Stimulated activated CD8-positive, alpha-beta memory T cell treated with anti-CD3 and anti-CD28 coated beads, Interleukin-4, amount 100 ng/mL, for 1 hour (primary cell): Measurements from ENCODE around the gene SRP19.
"Not testable (repeated sequence)": the region's sequence is repeated elsewhere in the genome, so short reads cannot be mapped to it uniquely, and the experiment has no call there.

Source experiments
- DNase-seq, 2 donors: peaks; one replicate each; pipeline ENCODE4 v3.0.0-alpha.2; 2020; ENCODE audit warnings: low read depth in 2 of 2, low spot score in 1 of 2

The SRP19 gene

DNA sequence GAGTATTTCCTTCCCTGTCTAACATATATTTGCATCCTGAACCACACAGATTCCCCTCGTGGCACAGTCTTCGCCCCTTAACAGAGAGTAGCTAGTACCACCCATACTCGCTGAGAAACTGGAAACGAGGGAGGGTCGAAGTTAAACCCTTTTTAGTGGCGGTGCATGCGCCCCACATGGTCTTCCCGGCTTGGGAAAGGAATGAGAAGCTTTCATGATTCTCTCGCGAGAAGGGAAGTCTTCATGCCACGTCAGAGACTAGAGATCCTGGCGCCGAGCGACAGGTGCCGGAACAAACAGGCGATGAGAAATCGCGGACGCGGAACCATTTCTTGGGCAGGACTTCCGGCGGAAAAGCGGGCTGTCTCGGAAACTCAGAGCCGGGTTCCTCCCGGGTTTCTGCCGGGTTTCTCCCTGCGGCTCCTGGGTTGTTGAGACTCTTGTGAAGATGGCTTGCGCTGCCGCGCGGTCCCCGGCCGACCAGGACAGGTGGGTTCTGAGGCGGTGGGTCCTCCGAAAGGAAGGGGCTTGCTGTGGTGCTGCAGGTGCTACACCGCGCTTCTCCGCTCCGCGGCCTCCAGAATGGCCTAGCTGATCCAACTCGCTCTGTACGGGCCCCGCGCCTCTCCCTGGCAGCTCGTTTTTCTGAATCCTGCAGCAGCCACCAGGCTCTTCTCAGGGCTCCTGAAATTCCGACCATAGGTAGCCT is at the start of gene SRP19:
TSS of gene SRP19 (plus strand) at position 359 of the 709 bp plus-strand sequence. CDS start at position 449, 90 bp downstream.
- peak; percentile 74 to 80 for DNase-seq

- DNase-seq: no peak
These were observed 48.5 kb upstream of the SRP19 start for GRCh38 chr5:112812549-112812948.

DNA sequence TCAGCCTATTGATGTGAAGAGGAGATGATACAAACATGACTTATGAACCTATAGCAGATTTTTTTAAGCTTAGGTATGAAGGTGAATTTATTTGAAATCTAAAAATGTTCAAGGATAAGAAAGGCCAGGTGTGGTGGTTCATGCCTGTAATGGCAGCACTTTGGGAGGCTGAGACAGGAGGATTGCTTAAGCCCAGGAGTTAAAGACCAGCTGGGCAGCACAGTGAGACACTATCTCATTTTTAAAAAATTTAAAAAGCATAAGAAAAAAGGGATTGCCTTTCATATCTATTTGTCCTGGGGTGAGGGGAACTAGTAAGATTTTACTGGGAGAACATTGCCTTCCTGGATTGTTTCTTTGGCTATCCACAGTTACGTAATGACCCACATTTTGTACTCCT is 40.8 kb upstream of the SRP19 start:
- no peak for DNase-seq

GRCh38 chr5:112822456-112822855 is 38.6 kb upstream of the SRP19 start:
- DNase-seq: no peak

- no peak for DNase-seq
These were observed 37.9 kb upstream of the SRP19 start for GRCh38 chr5:112823181-112823580.

DNA sequence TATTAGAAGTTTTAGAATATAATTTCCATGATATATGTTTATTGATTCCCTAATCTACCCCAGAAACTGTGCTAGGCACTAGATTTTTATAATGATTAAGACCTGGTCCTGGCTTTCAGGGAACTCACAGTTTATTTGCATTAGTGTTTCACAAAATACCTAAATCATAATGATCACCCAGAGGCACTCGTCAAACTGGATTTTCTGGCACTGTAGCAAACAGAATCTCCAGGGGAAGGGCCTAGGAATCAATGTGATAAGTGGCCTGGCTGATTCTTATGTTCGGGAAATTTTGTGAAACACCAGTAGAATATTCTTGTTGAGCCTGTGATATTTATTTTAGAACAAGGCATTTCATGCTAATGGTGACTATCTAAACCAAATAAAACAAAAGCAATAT is 37.4 kb upstream of the SRP19 start:
- no peak for DNase-seq

GRCh38 chr5:112824197-112824596 is 36.9 kb upstream of the SRP19 start:
- DNase-seq: no peak

DNA sequence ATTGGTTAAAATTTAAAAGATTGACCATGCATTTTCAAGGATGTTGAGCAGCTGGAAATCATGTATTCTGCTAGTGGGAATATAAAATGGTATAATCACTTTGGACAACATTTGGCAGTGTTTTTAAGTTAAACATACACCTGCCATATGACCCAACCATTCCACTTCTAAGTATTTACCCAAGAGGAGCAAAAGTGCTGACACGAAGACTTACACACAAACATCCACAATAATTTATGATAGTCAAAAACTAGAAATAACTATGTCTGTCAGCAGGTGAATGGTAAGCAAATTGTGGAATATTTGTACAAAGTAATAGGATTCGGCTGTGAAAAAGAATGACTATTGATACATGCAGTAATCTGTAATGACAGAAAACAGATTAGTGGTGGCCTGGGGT is 30.7 kb upstream of the SRP19 start:
- no peak for DNase-seq

- DNase-seq: no peak
These were observed 27.1 kb upstream of the SRP19 start for GRCh38 chr5:112833971-112834370.

- DNase-seq: no peak
These were observed 16.6 kb upstream of the SRP19 start for GRCh38 chr5:112844489-112844888.

DNA sequence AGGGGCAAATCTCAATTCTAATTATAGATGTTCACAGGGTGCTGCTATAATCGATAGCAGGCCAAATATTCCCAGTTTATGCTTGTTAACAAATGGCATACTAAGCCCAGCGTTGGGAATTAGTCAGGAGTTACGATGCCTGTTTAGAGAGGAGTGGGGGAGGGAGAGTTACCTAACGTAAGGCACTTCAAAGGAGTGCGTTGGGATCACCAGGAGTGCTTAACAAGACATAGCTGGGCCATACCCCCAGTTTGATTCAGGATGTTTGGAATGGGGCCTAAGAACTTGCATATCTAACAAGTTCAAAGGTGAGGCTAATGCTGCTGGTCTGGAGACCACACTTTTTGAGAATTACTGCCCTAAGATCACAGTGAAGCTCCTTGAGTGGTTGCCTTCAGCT is 14.5 kb upstream of the SRP19 start:
- DNase-seq: no peak

DNA sequence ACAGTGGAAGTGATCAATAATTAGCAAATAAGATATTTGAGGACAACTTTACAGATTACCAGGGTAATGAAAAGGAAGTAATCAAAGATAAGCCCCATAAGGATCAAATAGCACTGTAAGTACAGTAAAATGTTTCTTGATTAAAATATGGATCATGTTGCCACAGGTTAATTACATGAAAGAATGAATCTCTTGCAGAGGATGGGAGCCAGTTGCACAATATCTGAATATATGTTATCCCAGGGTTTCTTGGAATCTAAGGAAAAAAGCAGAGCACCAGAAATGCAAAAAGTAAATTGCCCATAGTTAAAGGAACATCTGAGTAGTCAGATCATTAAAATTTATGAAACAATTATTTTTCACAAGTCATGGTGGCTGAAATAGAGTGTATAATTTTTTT is 13.8 kb upstream of the SRP19 start:
- no peak for DNase-seq

DNA sequence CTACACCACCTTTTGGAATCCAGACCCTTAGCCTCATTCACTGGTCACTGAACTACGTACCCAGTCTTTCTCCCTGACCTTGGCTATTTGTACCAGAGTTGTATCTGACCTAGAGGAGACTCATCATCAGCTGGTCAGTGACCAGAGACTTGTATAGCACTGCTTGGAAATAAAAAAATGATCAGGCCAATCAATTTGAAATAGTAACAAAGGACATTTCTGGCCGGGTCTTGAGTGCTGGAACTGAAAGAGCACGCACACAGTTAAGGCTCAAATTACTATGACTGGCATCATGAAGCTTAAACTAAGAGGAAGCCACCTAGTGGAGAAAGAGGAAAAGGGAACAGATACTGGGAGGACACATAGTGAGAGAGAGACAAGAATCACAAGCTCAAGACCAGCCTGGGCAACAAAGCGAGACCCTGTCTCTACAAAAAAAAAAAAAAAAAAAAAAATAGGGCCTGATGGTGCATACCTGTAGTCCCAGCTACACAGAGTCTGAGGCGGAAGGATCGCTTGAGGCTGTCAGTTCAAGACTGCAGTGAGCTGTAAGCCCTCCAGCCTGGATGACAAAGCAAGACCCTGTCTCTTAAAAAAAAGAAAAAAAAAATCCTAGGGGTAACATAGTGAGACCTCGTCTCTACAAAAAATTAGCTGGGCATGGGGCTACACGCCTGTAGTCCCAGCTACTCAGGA is 12.8 kb upstream of the SRP19 start:
- no peak for DNase-seq

DNA sequence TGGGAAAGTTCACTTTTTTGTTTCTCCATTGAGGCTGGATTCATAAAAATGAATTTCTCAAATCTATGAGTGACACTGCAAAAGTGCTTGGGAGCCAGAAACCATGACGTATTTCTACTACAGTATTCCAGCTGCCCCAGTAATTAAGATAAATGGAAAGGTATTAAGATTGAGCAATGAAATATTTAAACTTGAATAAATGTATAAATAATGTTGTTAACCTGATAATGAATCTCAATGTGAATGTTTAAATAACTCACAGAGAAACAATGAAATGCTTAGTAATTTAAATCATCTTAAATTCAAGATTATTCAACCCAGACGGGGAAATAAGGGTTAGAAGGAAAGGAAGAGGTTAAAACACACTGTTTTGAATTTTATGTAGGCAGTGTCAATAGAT is 11.2 kb upstream of the SRP19 start:
- no peak for DNase-seq

- no peak for DNase-seq
These were observed 6.4 kb upstream of the SRP19 start for GRCh38 chr5:112854651-112855050.

DNA sequence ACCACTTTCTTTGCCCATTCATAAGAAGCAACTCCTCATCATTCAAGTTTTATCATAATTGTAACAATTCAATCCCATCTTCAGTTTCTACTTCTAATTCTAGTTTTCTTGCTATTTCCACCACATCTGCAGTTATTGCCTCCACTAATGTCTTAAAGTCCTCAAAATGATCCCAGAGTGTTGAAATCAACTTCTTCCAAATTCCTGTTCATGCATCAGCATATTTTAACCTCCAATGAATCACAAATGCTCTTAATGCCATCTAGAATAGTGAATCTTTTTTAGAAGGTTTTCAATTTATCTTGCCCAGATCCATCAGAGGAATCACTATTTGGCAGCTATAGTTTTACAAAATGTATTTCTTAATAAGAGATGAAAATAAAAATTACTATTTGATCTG is 3.2 kb upstream of the SRP19 start:
- DNase-seq: no peak

GRCh38 chr5:112860571-112860928 is 537 bp upstream of the SRP19 start:
- not testable (repeated sequence) for DNase-seq

DNA sequence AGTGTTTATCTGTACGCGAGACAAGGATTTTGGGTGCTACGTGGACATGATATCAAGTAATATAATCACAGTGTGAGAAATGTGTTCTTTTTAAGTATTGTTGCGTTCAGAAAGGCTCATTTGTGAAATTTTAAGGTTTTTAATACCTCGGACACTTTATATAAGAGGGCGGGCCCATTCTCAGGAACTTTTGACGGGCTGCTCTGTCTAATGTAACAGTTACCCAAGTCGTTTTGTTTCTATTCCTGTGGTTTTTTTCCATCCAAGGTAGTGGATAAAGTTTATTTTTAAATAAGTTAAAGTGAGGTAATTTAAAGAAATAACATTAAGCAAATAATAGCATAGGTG is 525 bp downstream of the SRP19 start:
- DNase-seq: no peak

DNA sequence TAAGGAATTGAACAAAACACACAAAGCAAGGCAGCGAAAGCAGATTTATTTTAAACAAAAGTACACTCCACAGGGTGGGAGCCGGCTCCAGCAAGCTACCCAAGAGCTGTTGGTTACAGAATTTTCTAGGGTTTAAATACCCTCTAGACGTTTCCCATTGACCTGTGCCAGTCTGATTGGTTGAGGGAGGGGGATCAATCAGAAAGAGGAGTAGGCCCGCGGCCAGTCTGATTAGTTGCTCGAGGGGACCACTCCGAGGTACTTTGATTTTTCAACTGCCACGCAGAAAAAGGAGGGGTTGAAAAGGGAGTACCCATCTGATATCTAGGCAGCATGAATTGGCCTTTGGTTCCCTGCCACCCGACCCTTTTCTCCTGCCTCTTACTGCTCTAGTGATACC is 998 bp downstream of the SRP19 start:
- no peak for DNase-seq

DNA sequence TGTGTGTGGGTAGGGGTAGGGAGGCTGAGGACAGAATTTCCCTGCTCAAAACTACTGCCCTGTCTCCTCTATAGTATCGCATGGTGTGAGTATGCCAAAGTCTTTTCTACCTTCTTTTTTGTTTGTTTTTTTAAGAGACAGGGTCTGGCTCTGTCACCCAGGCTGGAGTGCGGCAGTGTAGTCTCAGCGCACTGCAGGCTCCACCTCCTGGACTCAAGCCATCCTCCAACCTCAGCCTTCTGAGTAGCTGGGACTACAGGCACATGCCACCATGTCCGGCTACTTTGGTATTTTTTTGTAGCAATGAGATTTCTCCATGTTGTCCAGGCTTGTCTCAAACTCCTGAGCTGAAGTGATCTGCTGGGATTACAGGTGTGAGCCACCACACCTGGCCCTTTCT is 2.5 kb downstream of the SRP19 start:
- DNase-seq: no peak

DNA sequence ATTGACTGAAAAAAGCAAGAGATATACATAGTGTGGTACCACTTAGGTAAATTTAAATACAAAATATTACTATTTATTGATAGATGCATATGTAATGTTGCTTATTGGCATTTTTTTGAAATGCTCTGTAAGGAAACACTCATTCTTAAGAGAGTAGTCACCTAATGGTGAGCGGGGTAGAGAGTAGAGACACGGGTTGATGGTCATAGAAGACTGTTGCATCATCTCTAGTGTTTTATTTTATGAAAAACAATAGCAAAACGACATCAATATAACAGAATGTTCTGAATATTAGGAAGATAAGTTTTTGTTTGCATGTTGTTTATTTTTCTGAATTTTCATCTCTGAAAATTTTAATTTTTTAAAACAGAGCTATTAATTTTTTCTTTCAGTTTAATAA is 4.0 kb downstream of the SRP19 start:
- DNase-seq: no peak

GRCh38 chr5:112866739-112867138 is 5.7 kb downstream of the SRP19 start:
- DNase-seq: no peak

DNA sequence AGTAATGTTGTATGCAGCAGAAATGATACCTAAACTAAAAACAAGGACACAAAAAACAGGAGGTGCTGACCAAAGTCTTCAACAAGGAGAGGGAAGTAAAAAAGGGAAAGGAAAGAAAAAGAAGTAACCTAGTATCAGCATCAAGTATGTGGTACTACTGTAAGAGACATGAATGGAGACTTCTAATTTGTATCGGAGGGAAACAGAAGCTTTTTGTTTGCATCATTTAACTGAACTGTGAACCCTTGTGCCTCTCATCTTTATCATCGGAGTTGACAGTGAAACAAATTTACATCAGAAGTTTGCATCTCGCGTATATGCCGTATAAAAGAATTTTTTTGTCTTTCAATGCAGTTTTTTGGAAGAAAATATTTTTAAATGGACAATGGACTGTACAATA is 6.3 kb downstream of the SRP19 start:
- DNase-seq: no peak
